Small intestine (tissue), 7 donors: ENCODE measurements around the gene CGB1. TPM values are rescaled to one million over a fixed set of nuclear protein-coding genes. Genes with fewer than 3 reads are reported as not detected.

ENCODE experiments used
- DNase-seq, 2 donors: peaks; one replicate each; pipeline versions ENCODE4 v3.0.0 to v3.0.0-alpha.2; 2013
- FAIRE-seq: peaks from 2 replicates; lab custom pipeline; 2012; peaks lifted over from hg19 to GRCh38; lab: Jason Lieb, UNC
- H3K27ac ChIP-seq, 3 donors: one replicate each; pipeline ENCODE4 v1.5.1; 2013; ENCODE audit warnings: low read length in 2 of 3, mild to moderate bottlenecking in 2 of 3, control low read depth in 1 of 3, inconsistent platforms in 1 of 3, low read depth in 1 of 3, moderate library complexity in 1 of 3
- H3K27me3 ChIP-seq, 3 donors: one replicate each; pipeline ENCODE4 v1.6.1; 2013; ENCODE audit warnings: low read length in 3 of 3, inconsistent platforms in 1 of 3; ENCODE audit not compliant: control insufficient read depth in 3 of 3, insufficient read depth in 3 of 3
- H3K36me3 ChIP-seq, 3 donors: one replicate each; pipeline ENCODE4 v1.6.1; 2013; ENCODE audit warnings: low read length in 3 of 3, inconsistent platforms in 1 of 3, low read depth in 1 of 3, mild to moderate bottlenecking in 1 of 3, moderate library complexity in 1 of 3; ENCODE audit not compliant: control insufficient read depth in 3 of 3, insufficient read depth in 2 of 3
- H3K4me1 ChIP-seq, 3 donors: one replicate each; pipeline ENCODE4 v1.6.1; 2013; ENCODE audit warnings: low read length in 2 of 3, inconsistent platforms in 1 of 3, low read depth in 1 of 3, mild to moderate bottlenecking in 1 of 3, moderate library complexity in 1 of 3; ENCODE audit not compliant: control insufficient read depth in 3 of 3, insufficient read depth in 2 of 3
- H3K4me3 ChIP-seq, 3 donors: one replicate each; pipeline ENCODE4 v1.5.1; 2013; ENCODE audit warnings: low read length in 3 of 3, control low read depth in 1 of 3, inconsistent platforms in 1 of 3, low read depth in 1 of 3, mild to moderate bottlenecking in 1 of 3, moderate library complexity in 1 of 3
- H3K9me3 ChIP-seq, 2 donors: one replicate each; pipeline ENCODE4 v1.6.1; 2013; ENCODE audit warnings: low read depth in 1 of 2, low read length in 1 of 2; ENCODE audit not compliant: control insufficient read depth in 2 of 2, insufficient read depth in 1 of 2
- WGBS, 3 donors: extraction: QIAGEN DNeasy Blood & Tissue Kit; methylation state at CpG; one replicate each; pipeline ENCODE4 v1.1.7; 2013; 5-methylcytosine and 5-hydroxymethylcytosine counted together
- polyA plus RNA-seq, 4 donors: library from polyadenylated mRNA; stranded (reverse) in 3 of 4; unstranded in 1 of 4; fragments of 200-250 nt in 3 of 4; fragments of 120-200 nt in 1 of 4; gene quantifications; one replicate each; pipeline versions ENCODE4 v1.2.1 to v1.2.3, GENCODE V29; 2013
- donor health status: healthy with polysubstance abuse.
- donor health status: control.
- donor health status: control.
- donor health status: Bipolar disorder and iron deficiency.
- donor health status: healthy.

The CGB1 gene
- polyA plus RNA-seq, 4 donors: not detected

- no peak for FAIRE-seq
- peak overlapping the region; percentile 5 to 98 (median 95) for H3K27ac ChIP-seq
Measured at GRCh38 chr19:48992581-48993174, 44.0 kb downstream of the CGB1 start.

GRCh38 chr19:48991873-48992580 is 44.7 kb downstream of the CGB1 start:
- H3K9me3 ChIP-seq: no peaks in the 10 kb centered on the region
- H3K27ac ChIP-seq: peak overlapping the region; percentile 5 to 98 (median 95)
- H3K4me3 ChIP-seq: peak overlapping the region; percentile 52 to 94 (median 89)
- FAIRE-seq (no peak), DNase-seq (peak; percentile 77 to 78)
- H3K36me3 ChIP-seq: peaks cover 2 to 38% (median 4%) of the 10 kb centered on the region in 3 donors
- peaks cover 2 to 22% (median 7%) of the 10 kb centered on the region in 3 donors for H3K4me1 ChIP-seq
- WGBS, 3 donors: 19 to 23% (median 22%) methylated on average over 7 to 8 of the region's 8 CpGs
- no peaks in the 10 kb centered on the region for H3K27me3 ChIP-seq

More at GRCh38 chr19:48992581-48993174, 44.0 kb downstream of the CGB1 start:
- DNase-seq: peak in 1 of 2 donors; percentile 59
- WGBS, 3 donors: 0 to 1% (median 1%) methylated on average over 20 of the region's 20 CpGs
- no peaks in the 10 kb centered on the region for H3K27me3 ChIP-seq
- H3K9me3 ChIP-seq: no peaks in the 10 kb centered on the region
- H3K4me3 ChIP-seq: peak overlapping the region; percentile 52 to 94 (median 89)
- H3K36me3 ChIP-seq: peaks cover 2 to 35% (median 4%) of the 10 kb centered on the region in 3 donors
- H3K4me1 ChIP-seq: peaks cover 2 to 22% (median 7%) of the 10 kb centered on the region in 3 donors

- H3K27ac ChIP-seq: peak overlapping the region in 1 of 3 donors; percentile 18
- no peaks in the 10 kb centered on the region for H3K27me3 ChIP-seq
- 81 to 88% (median 82%) methylated on average over 22 of the region's 22 CpGs for WGBS, 3 donors
- no peak for FAIRE-seq
- peaks cover 2 to 46% (median 4%) of the 10 kb centered on the region in 3 donors for H3K36me3 ChIP-seq
- peak overlapping the region in 1 of 3 donors; percentile 94 for H3K4me3 ChIP-seq
- H3K9me3 ChIP-seq: no peaks in the 10 kb centered on the region
- H3K4me1 ChIP-seq: peaks cover 2 to 22% (median 7%) of the 10 kb centered on the region in 3 donors
- DNase-seq: no peak
Measured at GRCh38 chr19:48991011-48991609, 45.6 kb downstream of the CGB1 start.

GRCh38 chr19:48990400-48990799 is 46.3 kb downstream of the CGB1 start:
- Histone ChIP-seq H3K36me3 (peaks cover 2 to 53% (median 4%) of the 10 kb centered on the region in 3 donors), H3K4me1 (peaks cover 2 to 22% (median 7%) of the 10 kb centered on the region in 3 donors), H3K4me3 (no peak overlapping the region), H3K9me3 (no peaks in the 10 kb centered on the region), H3K27ac (no peak overlapping the region), H3K27me3 (no peaks in the 10 kb centered on the region)
- WGBS, 3 donors: 74 to 87% (median 76%) methylated on average over 4 of the region's 4 CpGs
- DNase-seq: no peak
- no peak for FAIRE-seq

- Histone ChIP-seq H3K4me1 (peaks cover 2 to 20% (median 7%) of the 10 kb centered on the region in 3 donors), H3K9me3 (no peaks in the 10 kb centered on the region), H3K27me3 (no peaks in the 10 kb centered on the region), H3K4me3 (no peak overlapping the region), H3K27ac (no peak overlapping the region), H3K36me3 (peaks cover 2 to 59% (median 4%) of the 10 kb centered on the region in 3 donors)
- DNase-seq: no peak
- WGBS, 3 donors: 78 to 88% (median 88%) methylated on average over 17 of the region's 17 CpGs
- FAIRE-seq: no peak
Measured at GRCh38 chr19:48989701-48990291, 46.9 kb downstream of the CGB1 start.

- no peak for FAIRE-seq
- Histone ChIP-seq H3K36me3 (peaks cover 2 to 68% (median 4%) of the 10 kb centered on the region in 3 donors), H3K9me3 (no peaks in the 10 kb centered on the region), H3K4me3 (no peak overlapping the region), H3K27me3 (no peaks in the 10 kb centered on the region), H3K4me1 (peaks cover 2 to 13% (median 7%) of the 10 kb centered on the region in 3 donors), H3K27ac (no peak overlapping the region)
- DNase-seq: no peak
- whole genome bisulfite sequencing, 3 donors: 95% methylated on average over 9 of the region's 9 CpGs
Measured at GRCh38 chr19:48988860-48989259, 47.8 kb downstream of the CGB1 start.

GRCh38 chr19:48988286-48988685 is 48.4 kb downstream of the CGB1 start:
- H3K9me3 ChIP-seq: no peaks in the 10 kb centered on the region
- peaks cover 2 to 70% (median 4%) of the 10 kb centered on the region in 3 donors for H3K36me3 ChIP-seq
- no peak overlapping the region for H3K27ac ChIP-seq
- 88 to 98% (median 97%) methylated on average over 7 of the region's 7 CpGs for WGBS, 3 donors
- peaks cover 2 to 13% (median 7%) of the 10 kb centered on the region in 3 donors for H3K4me1 ChIP-seq
- H3K4me3 ChIP-seq: no peak overlapping the region
- DNase-seq: no peak
- FAIRE-seq: no peak
- no peaks in the 10 kb centered on the region for H3K27me3 ChIP-seq

GRCh38 chr19:48987323-48987722 is 49.4 kb downstream of the CGB1 start:
- 86 to 88% (median 87%) methylated on average over 7 of the region's 7 CpGs for WGBS, 3 donors

More at GRCh38 chr19:48987323-48987722, 49.4 kb downstream of the CGB1 start:
- no peaks in the 10 kb centered on the region for H3K27me3 ChIP-seq
- H3K27ac ChIP-seq: no peak overlapping the region
- no peak overlapping the region for H3K4me3 ChIP-seq
- peaks cover 2 to 13% (median 7%) of the 10 kb centered on the region in 3 donors for H3K4me1 ChIP-seq
- DNase-seq (no peak), FAIRE-seq (no peak)
- peaks cover 4 to 78% (median 7%) of the 10 kb centered on the region in 3 donors for H3K36me3 ChIP-seq
- H3K9me3 ChIP-seq: no peaks in the 10 kb centered on the region
